ENCODE data around the gene HFE. TPM values are rescaled to one million over a fixed set of nuclear protein-coding genes. Genes with fewer than 3 reads are reported as not detected.

The HFE gene
- total and polyA plus RNA-seq, 5 donors, result 4.3 to 13.2 (median 7.4) TPM

DNA sequence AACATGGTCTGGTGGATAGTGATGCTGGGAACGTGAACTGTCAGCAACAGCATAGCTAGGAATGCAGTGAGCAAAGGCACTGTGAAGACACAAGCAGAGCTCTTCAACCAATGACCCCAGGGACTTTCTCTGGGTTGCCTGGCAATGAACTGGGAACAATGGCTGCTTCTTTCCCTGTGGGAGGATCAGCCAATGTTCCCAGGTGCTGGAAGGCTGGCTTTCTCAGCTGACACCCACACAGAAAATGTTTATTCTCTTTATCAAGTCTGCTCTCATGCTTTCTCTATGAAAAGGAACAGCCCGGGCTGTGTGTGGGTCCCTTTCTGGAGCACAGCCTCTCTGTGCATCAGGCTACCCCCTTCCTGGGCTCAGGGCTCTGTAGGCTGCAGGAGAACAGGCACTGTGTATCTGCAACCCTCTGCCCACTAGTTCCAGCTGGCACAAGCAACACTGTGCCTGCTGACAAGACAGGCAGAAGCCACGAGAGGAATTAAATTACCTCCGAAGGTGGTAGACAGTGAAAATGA lies 54.2 kb downstream of the HFE start:
- ATAC-seq (peak in 1 of 2 donors; percentile 69), DNase-seq (no peak)
- Histone ChIP-seq H3K27ac (ENCODE audit: low read length) (no peak overlapping the region), H3K9me3 (ENCODE audit: control insufficient read depth, low read length) (no peaks in the 10 kb centered on the region), H3K4me3 (ENCODE audit: low read length) (no peak overlapping the region), H3K4me1 (ENCODE audit: control insufficient read depth, insufficient read depth, low read length) (peaks cover 2% of the 10 kb centered on the region), H3K27me3 (ENCODE audit: control insufficient read depth, insufficient read depth) (no peaks in the 10 kb centered on the region)
- intact Hi-C loops (cut with DNase I), result no loop called here
- WGBS, result 54% methylated on average over 4 of the region's 4 CpGs

- no peak overlapping the region for H3K4me3 ChIP-seq (ENCODE audit: low read length)
- H3K27me3 ChIP-seq (ENCODE audit: control insufficient read depth, insufficient read depth), result no peaks in the 10 kb centered on the region
- ATAC-seq (no peak), DNase-seq (no peak)
- no peak overlapping the region for H3K27ac ChIP-seq (ENCODE audit: low read length)
- no peaks in the 10 kb centered on the region for H3K9me3 ChIP-seq (ENCODE audit: control insufficient read depth, low read length)
- intact Hi-C loops (cut with DNase I), result no loop called here
- 89% methylated on average over 2 of the region's 2 CpGs for WGBS
- peaks cover 2% of the 10 kb centered on the region for H3K4me1 ChIP-seq (ENCODE audit: control insufficient read depth, insufficient read depth, low read length)
Observed at GRCh38 chr6:26142026-26142425, 54.8 kb downstream of the HFE start.

Other genes starting within 250 kb of the HFE start
- gene SLC17A3, start 213.2 kb upstream of the HFE start, total RNA-seq, result under 1 TPM in 1 of 4 donors, not detected in 3; 0.34 TPM
- not detected for gene SLC17A3, start 213.2 kb upstream of the HFE start, polyA plus RNA-seq
- gene SLC17A2, start 156.7 kb upstream of the HFE start, total RNA-seq, result not detected
- gene SLC17A2, start 156.7 kb upstream of the HFE start, polyA plus RNA-seq, result not detected
- 1 to 10 TPM; 4.0 to 4.7 (median 4.4) TPM for gene TRIM38, start 124.6 kb upstream of the HFE start, total RNA-seq
- gene TRIM38, start 124.6 kb upstream of the HFE start, polyA plus RNA-seq, result 2.7 TPM

Measured in right cardiac atrium (tissue), 5 donors.